ENCODE results near the gene F8.
A peak's percentile ranks its signal among the peaks of the same experiment; 100 is the strongest.

The F8 gene

GRCh38 chrX:155022585-155022984, at the start of gene F8:
Gene F8 (minus strand): TSS chrX:155022723. CDS start chrX:155022552, 171 bp downstream.
- Histone ChIP-seq H3K4me3 (ENCODE audit: low read length) (no peak within 1 kb of the TSS), H3K4me1 (ENCODE audit: insufficient read depth, low read length) (no peaks in the 10 kb centered on the region), H3K9me3 (ENCODE audit: insufficient read depth, low read depth, low read length) (no peaks in the 10 kb centered on the region), H3K27ac (ENCODE audit: low read length) (no peak within 1 kb of the TSS), H3K9ac (ENCODE audit: low read depth, low read length) (no peak within 1 kb of the TSS), H3K36me3 (ENCODE audit: insufficient read depth, low read depth, low read length) (no peaks in the 10 kb centered on the region), H3K27me3 (ENCODE audit: insufficient read depth, low read length) (no peaks in the 10 kb centered on the region)

GRCh38 chrX:155071694-155072280, 49.3 kb upstream of the F8 start:
- Histone ChIP-seq H3K9ac (ENCODE audit: low read depth, low read length) (peak overlapping the region; percentile 90), H3K4me1 (ENCODE audit: insufficient read depth, low read length) (no peaks in the 10 kb centered on the region), H3K27me3 (ENCODE audit: insufficient read depth, low read length) (no peaks in the 10 kb centered on the region), H3K9me3 (ENCODE audit: insufficient read depth, low read depth, low read length) (no peaks in the 10 kb centered on the region), H3K4me3 (ENCODE audit: low read length) (peak overlapping the region; percentile 92), H3K27ac (ENCODE audit: low read length) (no peak overlapping the region), H3K36me3 (ENCODE audit: insufficient read depth, low read depth, low read length) (peaks cover 31% of the 10 kb centered on the region)

- peak within 1 kb of the TSS; percentile 77 for H3K27ac ChIP-seq (ENCODE audit: low read length)
- peak within 1 kb of the TSS; percentile 90 for H3K9ac ChIP-seq (ENCODE audit: low read depth, low read length)
- peaks cover 27% of the 10 kb centered on the region for H3K36me3 ChIP-seq (ENCODE audit: insufficient read depth, low read depth, low read length)
- no peaks in the 10 kb centered on the region for H3K4me1 ChIP-seq (ENCODE audit: insufficient read depth, low read length)
- no peaks in the 10 kb centered on the region for H3K27me3 ChIP-seq (ENCODE audit: insufficient read depth, low read length)
- H3K4me3 ChIP-seq (ENCODE audit: low read length): peak within 1 kb of the TSS; percentile 92
- no peaks in the 10 kb centered on the region for H3K9me3 ChIP-seq (ENCODE audit: insufficient read depth, low read depth, low read length)
Observed at GRCh38 chrX:155070975-155071693, 48.6 kb upstream of the F8 start, which contains the start of the genes BRCC3, CMC4 and MTCP1. Gene BRCC3 (plus strand): TSS chrX:155071508. CDS start chrX:155071528, 20 bp downstream. Gene CMC4 (minus strand): TSS chrX:155071136. CDS start chrX:155064023, 7,113 bp downstream. Gene MTCP1 (minus strand): TSS chrX:155071136. CDS start chrX:155066010, 5,126 bp downstream.

DNA sequence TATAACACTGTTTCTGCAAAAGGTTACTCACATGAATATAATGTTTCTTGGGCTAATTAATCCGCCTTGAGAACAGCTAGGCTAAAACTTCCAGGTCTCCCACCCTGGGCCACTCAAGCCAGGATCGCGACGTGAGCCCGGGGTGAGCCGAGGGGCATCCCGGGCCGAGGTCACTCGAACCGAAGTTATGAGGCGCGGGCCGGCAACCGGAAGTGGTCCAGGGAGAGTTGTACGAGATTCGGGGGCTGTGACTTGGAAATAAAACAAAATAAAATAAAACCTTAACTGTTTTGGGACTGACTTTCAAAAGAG, 48.1 kb upstream of the F8 start:
- no peaks in the 10 kb centered on the region for H3K9me3 ChIP-seq (ENCODE audit: insufficient read depth, low read depth, low read length)
- H3K4me3 ChIP-seq (ENCODE audit: low read length): peak overlapping the region; percentile 90
- no peaks in the 10 kb centered on the region for H3K4me1 ChIP-seq (ENCODE audit: insufficient read depth, low read length)
- H3K27ac ChIP-seq (ENCODE audit: low read length): peak overlapping the region; percentile 77
- H3K36me3 ChIP-seq (ENCODE audit: insufficient read depth, low read depth, low read length): peaks cover 22% of the 10 kb centered on the region
- peak overlapping the region; percentile 88; the same call in 1 of the 2 replicates for H3K9ac ChIP-seq (ENCODE audit: low read depth, low read length)
- no peaks in the 10 kb centered on the region for H3K27me3 ChIP-seq (ENCODE audit: insufficient read depth, low read length)

- Histone ChIP-seq H3K27me3 (ENCODE audit: insufficient read depth, low read length) (no peaks in the 10 kb centered on the region), H3K4me1 (ENCODE audit: insufficient read depth, low read length) (no peaks in the 10 kb centered on the region), H3K27ac (ENCODE audit: low read length) (no peak overlapping the region)
Observed at GRCh38 chrX:155070038-155070437, 47.5 kb upstream of the F8 start.

GRCh38 chrX:155069414-155069813, 46.9 kb upstream of the F8 start:
- Histone ChIP-seq H3K9me3 (ENCODE audit: insufficient read depth, low read depth, low read length) (no peaks in the 10 kb centered on the region), H3K4me1 (ENCODE audit: insufficient read depth, low read length) (no peaks in the 10 kb centered on the region), H3K4me3 (ENCODE audit: low read length) (peak overlapping the region; percentile 90; the same call in 1 of the 2 replicates), H3K9ac (ENCODE audit: low read depth, low read length) (peak overlapping the region; percentile 88; the same call in 1 of the 2 replicates), H3K27me3 (ENCODE audit: insufficient read depth, low read length) (no peaks in the 10 kb centered on the region), H3K27ac (ENCODE audit: low read length) (no peak overlapping the region), H3K36me3 (ENCODE audit: insufficient read depth, low read depth, low read length) (peaks cover 11% of the 10 kb centered on the region; the same call in 1 of the 2 replicates)

More at GRCh38 chrX:155070038-155070437, 47.5 kb upstream of the F8 start:
- peaks cover 16% of the 10 kb centered on the region; the same call in 1 of the 2 replicates for H3K36me3 ChIP-seq (ENCODE audit: insufficient read depth, low read depth, low read length)
- peak overlapping the region; percentile 90 for H3K4me3 ChIP-seq (ENCODE audit: low read length)
- no peaks in the 10 kb centered on the region for H3K9me3 ChIP-seq (ENCODE audit: insufficient read depth, low read depth, low read length)
- H3K9ac ChIP-seq (ENCODE audit: low read depth, low read length): peak overlapping the region; percentile 88; the same call in 1 of the 2 replicates

- Histone ChIP-seq H3K27ac (ENCODE audit: low read length) (no peak overlapping the region), H3K27me3 (ENCODE audit: insufficient read depth, low read length) (no peaks in the 10 kb centered on the region), H3K9ac (ENCODE audit: low read depth, low read length) (no peak overlapping the region), H3K4me1 (ENCODE audit: insufficient read depth, low read length) (no peaks in the 10 kb centered on the region), H3K9me3 (ENCODE audit: insufficient read depth, low read depth, low read length) (no peaks in the 10 kb centered on the region), H3K4me3 (ENCODE audit: low read length) (no peak overlapping the region), H3K36me3 (ENCODE audit: insufficient read depth, low read depth, low read length) (peaks cover under 1% of the 10 kb centered on the region; the same call in 1 of the 2 replicates)
Observed at GRCh38 chrX:155068165-155068564, 45.6 kb upstream of the F8 start.

DNA sequence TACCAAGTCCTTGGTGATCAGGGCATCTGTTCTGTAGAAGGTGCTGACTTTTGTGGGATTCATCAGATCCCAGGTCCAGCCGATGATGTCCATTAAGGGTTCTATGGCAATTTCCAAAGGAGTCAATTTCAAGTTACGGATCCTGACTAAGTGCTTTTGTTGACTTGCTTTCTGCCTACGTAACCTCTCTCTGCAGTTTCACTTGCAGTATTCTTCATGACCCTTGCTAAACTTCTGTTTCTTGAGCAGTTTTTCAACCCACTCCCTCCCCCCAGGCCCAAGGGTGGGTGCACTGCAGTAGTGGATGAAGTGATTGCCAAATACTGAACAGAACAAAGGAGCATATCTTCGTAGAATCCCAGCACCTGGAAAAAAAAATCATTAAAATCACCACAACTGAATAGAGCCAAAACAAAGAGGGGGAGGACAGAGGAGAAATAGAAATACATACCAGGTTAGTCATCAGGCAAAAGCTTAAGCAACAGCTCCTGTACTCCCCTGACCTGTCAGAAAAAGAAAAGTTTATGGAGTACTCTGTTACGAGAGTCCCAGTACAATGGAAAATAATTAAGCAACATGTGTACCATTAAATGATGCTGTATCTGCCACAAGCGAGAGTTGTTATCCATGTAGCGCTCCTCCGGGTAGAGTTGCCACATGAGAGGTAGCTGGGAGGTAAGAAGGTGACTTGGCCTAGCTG, 42.7 kb upstream of the F8 start:
- no peak overlapping the region for H3K9ac ChIP-seq (ENCODE audit: low read depth, low read length)
- no peaks in the 10 kb centered on the region for H3K4me1 ChIP-seq (ENCODE audit: insufficient read depth, low read length)
- H3K27me3 ChIP-seq (ENCODE audit: insufficient read depth, low read length): no peaks in the 10 kb centered on the region
- peaks cover 4% of the 10 kb centered on the region for H3K36me3 ChIP-seq (ENCODE audit: insufficient read depth, low read depth, low read length)
- no peak overlapping the region for H3K4me3 ChIP-seq (ENCODE audit: low read length)
- H3K27ac ChIP-seq (ENCODE audit: low read length): no peak overlapping the region
- H3K9me3 ChIP-seq (ENCODE audit: insufficient read depth, low read depth, low read length): no peaks in the 10 kb centered on the region

DNA sequence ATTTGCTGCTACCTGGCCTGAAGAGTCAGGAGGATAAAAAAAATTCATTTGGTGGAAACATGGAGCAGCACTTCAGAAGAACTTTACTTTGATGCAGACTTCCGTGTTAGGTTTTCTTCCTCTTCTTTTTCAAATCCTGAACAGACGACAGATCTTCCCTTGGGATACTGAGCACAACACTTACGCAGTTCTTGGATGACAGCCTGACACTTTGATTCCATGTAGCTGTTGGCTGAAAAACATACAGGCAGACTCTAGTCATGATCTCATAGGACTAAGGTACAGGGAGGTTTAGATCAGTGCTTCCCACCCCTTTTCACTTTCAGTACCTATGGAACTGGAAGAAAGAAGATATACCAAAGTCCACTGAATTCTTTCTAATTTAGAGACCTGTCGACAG, 39.2 kb upstream of the F8 start:
- Histone ChIP-seq H3K36me3 (ENCODE audit: insufficient read depth, low read depth, low read length) (peaks cover 4% of the 10 kb centered on the region), H3K9me3 (ENCODE audit: insufficient read depth, low read depth, low read length) (no peaks in the 10 kb centered on the region), H3K27ac (ENCODE audit: low read length) (no peak overlapping the region), H3K4me3 (ENCODE audit: low read length) (no peak overlapping the region), H3K27me3 (ENCODE audit: insufficient read depth, low read length) (no peaks in the 10 kb centered on the region), H3K9ac (ENCODE audit: low read depth, low read length) (no peak overlapping the region), H3K4me1 (ENCODE audit: insufficient read depth, low read length) (peaks cover 5% of the 10 kb centered on the region; the same call in 1 of the 2 replicates)

DNA sequence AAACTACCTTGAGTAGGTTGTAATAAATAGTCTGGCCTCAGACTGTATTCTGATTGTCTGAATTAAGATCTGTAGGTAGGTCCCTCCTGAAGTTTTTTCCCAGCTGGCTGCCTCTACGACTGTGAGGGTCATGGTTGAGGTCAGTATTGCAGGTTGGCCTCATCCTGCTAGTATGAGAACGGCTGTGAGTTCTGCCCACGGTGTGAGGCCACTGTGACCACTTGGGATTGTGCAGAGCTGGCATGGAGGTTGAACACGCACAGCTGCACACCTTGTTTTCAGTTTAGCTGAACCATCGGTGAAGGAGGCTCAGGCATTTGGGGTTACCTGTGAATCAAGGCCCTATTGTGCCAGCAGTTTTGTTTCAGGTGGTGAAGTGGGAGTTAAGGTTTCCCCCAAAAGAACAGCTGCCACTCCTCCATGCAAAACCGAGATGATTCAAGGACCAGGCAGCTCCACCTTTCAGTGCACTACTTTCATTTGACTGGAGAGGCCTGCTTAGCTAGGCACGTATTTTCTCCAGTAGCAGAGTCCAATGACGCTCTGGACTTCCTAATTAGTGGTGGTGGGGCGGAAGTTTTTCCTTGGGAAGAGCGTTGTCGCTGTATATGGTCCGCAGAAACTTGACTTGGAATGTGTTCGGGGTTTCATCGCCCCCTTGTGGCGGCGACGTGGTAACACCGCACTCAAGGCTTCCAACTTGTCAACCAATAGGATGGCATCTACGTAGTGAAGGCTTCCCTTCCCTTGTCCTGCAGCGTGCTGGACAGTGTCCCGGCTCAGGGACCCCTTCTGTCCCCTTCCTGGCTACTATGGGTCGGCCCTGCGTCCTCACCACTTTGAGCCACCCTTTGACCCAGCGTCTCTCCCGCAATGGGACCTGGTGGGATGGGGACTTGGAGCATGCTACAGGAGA, 34.6 kb upstream of the F8 start:
- H3K4me3 ChIP-seq (ENCODE audit: low read length): peak overlapping the region; percentile 50
- H3K9me3 ChIP-seq (ENCODE audit: insufficient read depth, low read depth, low read length): no peaks in the 10 kb centered on the region
- H3K9ac ChIP-seq (ENCODE audit: low read depth, low read length): peak overlapping the region; percentile 61; the same call in 1 of the 2 replicates
- peaks cover 12% of the 10 kb centered on the region for H3K36me3 ChIP-seq (ENCODE audit: insufficient read depth, low read depth, low read length)
- H3K27me3 ChIP-seq (ENCODE audit: insufficient read depth, low read length): no peaks in the 10 kb centered on the region
- no peak overlapping the region for H3K27ac ChIP-seq (ENCODE audit: low read length)
- peaks cover 7% of the 10 kb centered on the region; the same call in 1 of the 2 replicates for H3K4me1 ChIP-seq (ENCODE audit: insufficient read depth, low read length)

- Histone ChIP-seq H3K36me3 (ENCODE audit: insufficient read depth, low read depth, low read length) (peaks cover 17% of the 10 kb centered on the region), H3K27ac (ENCODE audit: low read length) (no peak overlapping the region), H3K4me1 (ENCODE audit: insufficient read depth, low read length) (peaks cover 7% of the 10 kb centered on the region; the same call in 1 of the 2 replicates), H3K27me3 (ENCODE audit: insufficient read depth, low read length) (no peaks in the 10 kb centered on the region), H3K9ac (ENCODE audit: low read depth, low read length) (no peak overlapping the region), H3K9me3 (ENCODE audit: insufficient read depth, low read depth, low read length) (no peaks in the 10 kb centered on the region), H3K4me3 (ENCODE audit: low read length) (no peak overlapping the region)
Observed at GRCh38 chrX:155056471-155056870, 33.9 kb upstream of the F8 start.

Measured in iPS-20b (cell line).